Kidney tubule cell (primary cell): ENCODE results near the gene LONP1.

ENCODE experiments used
- DNase-seq: peaks from one replicate; pipeline ENCODE4 v3.0.0-alpha.2; 2018; ENCODE audit warnings: low spot score

Gene LONP1

DNA sequence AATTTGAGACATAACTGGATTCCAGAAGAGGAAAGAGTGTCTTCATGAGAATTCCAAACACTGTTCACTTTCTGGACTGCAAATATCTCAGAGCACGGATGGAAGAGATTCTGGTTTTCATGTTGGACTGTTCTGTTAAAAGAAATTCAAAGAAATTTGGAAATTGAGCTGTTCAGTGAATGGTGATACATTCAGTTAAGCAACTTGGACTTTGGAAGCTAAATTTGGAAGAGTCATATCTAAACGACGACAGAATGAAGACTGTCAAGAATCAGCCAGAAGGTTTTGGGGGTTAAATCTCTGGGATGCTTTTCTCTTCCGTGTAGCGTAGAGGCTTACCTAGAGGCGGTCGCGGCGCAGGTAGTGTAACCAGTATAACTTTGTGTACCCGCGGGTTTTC, 71.5 kb downstream of the LONP1 start:
- DNase-seq = no peak

DNA sequence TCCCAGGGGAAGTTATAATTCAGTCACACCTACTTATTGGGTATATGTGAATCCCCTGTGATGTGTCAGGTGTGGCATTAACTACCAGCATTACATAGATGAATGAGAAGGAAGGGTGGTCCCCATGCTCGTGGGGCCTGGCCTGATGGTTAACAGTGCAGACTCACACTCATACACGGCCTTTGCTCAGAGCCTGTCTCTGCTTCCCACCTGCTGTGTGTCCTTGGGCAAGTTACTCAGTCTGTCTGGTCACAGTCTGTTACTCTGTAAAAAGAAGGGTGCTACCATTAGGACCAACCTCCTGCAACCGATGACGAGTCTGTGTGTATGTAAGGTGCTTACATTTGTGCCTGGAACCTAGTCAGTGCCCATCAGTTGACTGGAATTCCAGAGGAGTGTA, 73.2 kb downstream of the LONP1 start:
- DNase-seq = no peak

DNA sequence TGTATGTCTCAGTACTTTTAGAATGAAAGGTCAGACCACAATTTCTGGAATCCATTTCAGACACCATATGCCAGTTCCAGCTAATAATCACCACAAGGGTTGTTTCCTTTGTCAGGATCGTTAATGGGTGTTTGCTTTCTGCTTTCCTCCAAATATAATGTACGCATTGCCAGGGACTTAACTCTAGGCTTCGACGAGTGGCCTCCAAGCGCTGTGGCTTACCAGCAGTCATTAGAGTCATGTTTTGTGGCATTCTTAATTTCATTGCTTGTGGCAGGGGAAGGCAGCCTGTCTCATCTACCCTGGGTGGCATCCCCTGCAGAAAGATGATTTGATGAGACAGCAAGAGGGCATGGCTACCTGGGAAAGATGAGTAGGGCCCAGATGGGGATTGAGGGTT, 74.5 kb downstream of the LONP1 start:
- no peak for DNase-seq

DNA sequence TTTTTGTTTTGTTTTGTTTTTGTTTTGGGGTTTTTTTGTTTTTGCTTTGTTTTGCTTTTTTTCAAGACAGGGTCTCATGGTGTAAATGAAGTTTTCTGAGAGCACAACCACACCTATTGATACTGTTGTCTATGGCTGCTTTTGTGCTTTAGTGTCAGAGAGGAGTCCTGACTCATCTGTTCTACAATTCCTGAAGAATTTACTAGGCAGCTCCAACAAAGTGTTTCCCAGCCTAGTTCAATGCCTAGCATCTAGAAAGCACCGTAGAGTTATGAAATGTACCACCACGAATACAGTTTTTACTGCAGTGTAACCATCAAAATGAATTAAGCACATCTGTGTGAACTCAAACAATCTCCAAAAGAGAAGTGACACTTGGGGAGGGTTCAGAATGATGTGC, 75.9 kb downstream of the LONP1 start:
- no peak for DNase-seq

DNA sequence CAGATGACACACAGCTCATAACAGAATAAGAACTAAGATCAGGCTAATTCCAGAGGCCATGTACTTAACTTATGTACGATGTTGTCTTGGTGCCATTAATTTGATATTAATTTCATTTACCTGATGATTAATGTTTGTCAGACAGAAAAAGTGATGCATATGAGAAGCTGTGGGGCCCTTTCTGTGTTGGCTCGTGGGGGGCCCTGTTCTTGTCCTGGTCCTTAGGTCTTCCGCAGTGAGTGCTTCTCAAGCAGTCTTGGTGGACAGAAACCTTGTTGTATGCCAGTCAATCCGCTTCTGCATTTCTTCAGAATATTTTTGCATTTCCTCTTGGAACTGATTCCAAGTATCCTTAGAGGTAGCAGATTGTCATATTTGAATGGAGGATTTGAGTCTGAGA, 76.9 kb downstream of the LONP1 start:
- no peak for DNase-seq

DNA sequence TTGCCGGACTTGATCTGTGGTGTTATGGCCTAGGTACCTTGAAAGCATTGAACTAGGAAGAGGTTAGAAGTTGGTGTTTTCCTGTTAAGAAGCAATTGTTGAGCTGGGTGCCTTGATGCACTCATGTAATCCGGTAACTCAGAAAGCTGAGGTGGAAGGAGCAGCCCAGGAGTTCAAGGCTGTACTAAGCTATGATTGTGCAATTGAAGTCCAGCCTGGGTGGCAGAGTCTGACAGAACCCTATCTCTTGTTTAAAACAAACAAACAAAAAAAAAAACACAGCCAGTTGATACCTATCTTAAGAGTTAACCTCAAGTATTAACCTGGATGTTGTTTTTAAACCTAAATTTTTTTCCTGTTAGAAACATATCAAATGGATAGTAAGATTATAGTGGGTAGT, 77.7 kb downstream of the LONP1 start:
- no peak for DNase-seq
